Activated CD8-positive, alpha-beta T cell treated with anti-CD3 and anti-CD28 coated beads for 36 hours (primary cell): ENCODE data around the gene ELP4. TPM values are rescaled to one million over a fixed set of nuclear protein-coding genes. Genes with fewer than 3 reads are reported as not detected.

Source experiments
- ATAC-seq: fragments of 200-7000 bp; cut with Tn5 transposase; one replicate; pipeline ENCODE4 v1.10.0; 2021; ENCODE audit warnings: mild to moderate bottlenecking, moderate library complexity
- CTCF ChIA-PET: fragments of 350-600 bp; sonication (Branson Sonifier 250); formaldehyde crosslinking; loops from one replicate; lab custom pipeline; 2021; ENCODE audit warnings: antibody characterized with exemption; lab: Charles Lee
- POLR2A ChIA-PET: fragments of 350-600 bp; sonication (Branson Sonifier 250); formaldehyde crosslinking; loops from one replicate; lab custom pipeline; 2021; ENCODE audit warnings: antibody characterized with exemption; lab: Charles Lee
- DNase-seq: peaks from one replicate; pipeline ENCODE4 v3.0.0-alpha.2; 2020
- H3K27ac Mint-ChIP-seq: one replicate; pipeline ENCODE4 v1.8.0; 2021; ENCODE audit warnings: mild to moderate bottlenecking, mixed read lengths
- H3K27me3 Mint-ChIP-seq: one replicate; pipeline ENCODE4 v1.8.0; 2021; ENCODE audit warnings: mixed read lengths
- H3K36me3 Mint-ChIP-seq: one replicate; pipeline ENCODE4 v1.8.0; 2021; ENCODE audit warnings: low read depth, mixed read lengths
- H3K4me1 Mint-ChIP-seq: one replicate; pipeline ENCODE4 v1.8.0; 2021; ENCODE audit warnings: low read depth, mixed read lengths
- H3K4me3 Mint-ChIP-seq: one replicate; pipeline ENCODE4 v1.8.0; 2021; ENCODE audit warnings: mild to moderate bottlenecking, moderate library complexity, mixed read lengths
- H3K9me3 Mint-ChIP-seq: one replicate; pipeline ENCODE4 v1.8.0; 2021; ENCODE audit warnings: mixed read lengths
- CTCF ChIP-seq: fragments of 200-600 bp; IDR thresholded peaks from one replicate; pipeline ENCODE4 v1.8.0; 2022; ENCODE audit warnings: antibody characterized with exemption, mild to moderate bottlenecking
- intact Hi-C: fragments of 100-400 bp; cut with micrococcal nuclease; formaldehyde crosslinking; loops from one replicate; pipeline ENCODE4 v1.10.0; 2022
- total RNA-seq, 2 experiments: library from RNA; stranded (reverse); gene quantifications; one replicate each; pipeline ENCODE4 v1.2.3, GENCODE V29; 2021

Gene ELP4
- total RNA-seq, 2 experiments from 2014 or later: 21.1 to 21.6 TPM

GRCh38 chr11:31819621-31820437 is 310.3 kb downstream of the ELP4 start:
- no peaks in the 10 kb centered on the region for H3K9me3 Mint-ChIP-seq

GRCh38 chr11:31820438-31820818 is 310.9 kb downstream of the ELP4 start:
- ChIA-PET CTCF (no interaction called here), POLR2A (interaction anchor here (0.6 kb wide), 1 partner anchor 53 kb away, joined by 3 read pairs; no protein-coding TSS in a partner anchor)
- Mint-ChIP-seq H3K4me1 (peaks cover 14% of the 10 kb centered on the region), H3K36me3 (no peaks in the 10 kb centered on the region), H3K27me3 (peaks cover 74% of the 10 kb centered on the region), H3K27ac (no peak overlapping the region), H3K9me3 (no peaks in the 10 kb centered on the region), H3K4me3 (no peak overlapping the region)
- intact Hi-C loops: no loop called here
- ATAC-seq (no peak), DNase-seq (no peak)
- no peak for TF ChIP-seq CTCF

More at GRCh38 chr11:31819621-31820437, 310.3 kb downstream of the ELP4 start:
- H3K27ac Mint-ChIP-seq: no peak overlapping the region
- peaks cover 74% of the 10 kb centered on the region for H3K27me3 Mint-ChIP-seq
- no peak for DNase-seq
- H3K4me1 Mint-ChIP-seq: peaks cover 18% of the 10 kb centered on the region
- H3K36me3 Mint-ChIP-seq: no peaks in the 10 kb centered on the region
- no peak for ATAC-seq
- intact Hi-C loops: no loop called here
- POLR2A ChIA-PET: interaction anchor here (0.6 kb wide), 1 partner anchor 52 kb away, joined by 3 read pairs; no protein-coding TSS in a partner anchor
- no peak for TF ChIP-seq CTCF
- H3K4me3 Mint-ChIP-seq: no peak overlapping the region
- CTCF ChIA-PET: interaction anchor here (1.0 kb wide), 1 partner anchor 9 kb away, joined by 3 read pairs; no protein-coding TSS in a partner anchor

- no peaks in the 10 kb centered on the region for H3K9me3 Mint-ChIP-seq
- no peak for DNase-seq
- ChIA-PET POLR2A (interaction anchor here (1.2 kb wide), 1 partner anchor 16 kb away, joined by 4 read pairs; no protein-coding TSS in a partner anchor), CTCF (no interaction called here)
- no peaks in the 10 kb centered on the region for H3K36me3 Mint-ChIP-seq
- H3K4me1 Mint-ChIP-seq: peaks cover 10% of the 10 kb centered on the region
- no peak for ATAC-seq
- peaks cover 75% of the 10 kb centered on the region for H3K27me3 Mint-ChIP-seq
- intact Hi-C loops: no loop called here
- no peak for TF ChIP-seq CTCF
- H3K27ac Mint-ChIP-seq: no peak overlapping the region
- no peak overlapping the region for H3K4me3 Mint-ChIP-seq
These were observed 311.7 kb downstream of the ELP4 start for GRCh38 chr11:31821235-31821764.

GRCh38 chr11:31821766-31822165 is 312.2 kb downstream of the ELP4 start:
- DNase-seq: no peak
- Mint-ChIP-seq H3K4me3 (no peak overlapping the region), H3K27ac (no peak overlapping the region), H3K36me3 (no peaks in the 10 kb centered on the region), H3K9me3 (no peaks in the 10 kb centered on the region), H3K27me3 (peaks cover 78% of the 10 kb centered on the region), H3K4me1 (peaks cover 11% of the 10 kb centered on the region)
- no peak for ATAC-seq
- POLR2A ChIA-PET: interaction anchor here (0.7 to 1.2 kb wide), 2 partner anchors 16 to 904 kb away, joined by 3 to 4 read pairs; no protein-coding TSS in a partner anchor
- CTCF ChIA-PET: no interaction called here
- intact Hi-C loops: no loop called here
- TF ChIP-seq CTCF: no peak
